Mesendoderm (in vitro differentiated cells): ENCODE data around the gene NPTN.
A peak's percentile ranks its signal among the peaks of the same experiment; 100 is the strongest.

Experiments used
- DNase-seq: peaks from one replicate; pipeline ENCODE4 v3.0.0; 2013
- H2AK5ac ChIP-seq: 2 replicates; pipeline ENCODE4 v1.6.1; 2013; ENCODE audit warnings: low read length, inconsistent platforms
- H2BK120ac ChIP-seq: 2 replicates; pipeline ENCODE4 v1.6.1; 2013; ENCODE audit warnings: low read depth, mild to moderate bottlenecking, low read length, moderate library complexity, mixed read lengths
- H2BK15ac ChIP-seq: replicated peaks from 2 replicates; pipeline ENCODE4 v1.6.1; 2013; ENCODE audit warnings: low read depth, mild to moderate bottlenecking, moderate library complexity
- H2BK5ac ChIP-seq: 2 replicates; pipeline ENCODE4 v1.6.1; 2013; ENCODE audit warnings: low read length, inconsistent platforms
- H3K18ac ChIP-seq: 2 replicates; pipeline ENCODE4 v1.6.1; 2013; ENCODE audit warnings: mild to moderate bottlenecking, low read length, mixed read lengths
- H3K23ac ChIP-seq: one replicate; pipeline ENCODE4 v1.6.1; 2013; ENCODE audit warnings: low read length
- H3K27ac ChIP-seq: 2 replicates; pipeline ENCODE4 v1.5.1; 2013; ENCODE audit warnings: low read depth, mild to moderate bottlenecking, inconsistent platforms, low read length, moderate library complexity
- H3K27me3 ChIP-seq: 2 replicates; pipeline ENCODE4 v1.6.1; 2013; ENCODE audit warnings: low read length, control low read depth, mild to moderate bottlenecking, inconsistent platforms; ENCODE audit not compliant: insufficient read depth, poor library complexity
- H3K36me3 ChIP-seq: 2 replicates; pipeline ENCODE4 v1.6.1; 2013; ENCODE audit warnings: low read length, inconsistent platforms; ENCODE audit not compliant: control insufficient read depth, insufficient read depth
- H3K4ac ChIP-seq: one replicate; pipeline ENCODE4 v1.6.1; 2013; ENCODE audit warnings: low read depth, mild to moderate bottlenecking, low read length, moderate library complexity
- H3K4me1 ChIP-seq: 2 replicates; pipeline ENCODE4 v1.6.1; 2013; ENCODE audit warnings: low read depth, low read length, inconsistent platforms; ENCODE audit not compliant: control insufficient read depth
- H3K4me2 ChIP-seq: 2 replicates; pipeline ENCODE4 v1.6.1; 2013; ENCODE audit warnings: low read length
- H3K4me3 ChIP-seq: 2 replicates; pipeline ENCODE4 v1.5.1; 2013; ENCODE audit warnings: mild to moderate bottlenecking, low read length
- H3K56ac ChIP-seq: one replicate; pipeline ENCODE4 v1.6.1; 2013; ENCODE audit warnings: low read length
- H3K79me1 ChIP-seq: 2 replicates; pipeline ENCODE4 v1.6.1; 2013; ENCODE audit warnings: low read length, inconsistent platforms
- H3K79me2 ChIP-seq: 2 replicates; pipeline ENCODE4 v1.6.1; 2013; ENCODE audit warnings: mild to moderate bottlenecking, low read length; ENCODE audit not compliant: control insufficient read depth, insufficient read depth
- H3K9ac ChIP-seq: 2 replicates; pipeline ENCODE4 v1.6.1; 2013; ENCODE audit warnings: low read length, inconsistent platforms
- H4K5ac ChIP-seq: one replicate; pipeline ENCODE4 v1.6.1; 2013; ENCODE audit warnings: low read length
- H4K8ac ChIP-seq: one replicate; pipeline ENCODE4 v1.6.1; 2013; ENCODE audit warnings: low read depth, mild to moderate bottlenecking, control low read depth, low read length, moderate library complexity
- WGBS: extraction: QIAGEN DNeasy Blood & Tissue Kit; methylation state at CpG from one replicate; pipeline ENCODE4 v1.1.7; 2013; ENCODE audit warnings: low lambda C conversion rate, missing lambda C conversion rate; ENCODE audit not compliant: insufficient coverage; ENCODE audit errors: extremely low coverage; 5-methylcytosine and 5-hydroxymethylcytosine counted together

NPTN gene

GRCh38 chr15:73572296-73572695, 60.9 kb downstream of the NPTN start:
- WGBS = no CpG with 5 or more reads among the region's 5 CpGs
- Histone ChIP-seq H2BK15ac (no peak overlapping the region), H3K23ac (no peak overlapping the region), H3K18ac (no peak overlapping the region), H3K4me3 (no peak overlapping the region), H3K56ac (no peak overlapping the region), H3K4me2 (no peak overlapping the region), H3K4ac (no peak overlapping the region), H4K5ac (no peak overlapping the region), H3K27ac (no peak overlapping the region), H3K79me1 (no peaks in the 10 kb centered on the region), H3K36me3 (peaks cover 4% of the 10 kb centered on the region), H2BK5ac (no peak overlapping the region), H2BK120ac (no peak overlapping the region), H3K27me3 (no peaks in the 10 kb centered on the region), H3K79me2 (no peaks in the 10 kb centered on the region), H2AK5ac (no peak overlapping the region), H4K8ac (no peak overlapping the region), H3K9ac (no peak overlapping the region), H3K4me1 (no peaks in the 10 kb centered on the region)
- no peak for DNase-seq

- Histone ChIP-seq H4K5ac (no peak overlapping the region), H3K4ac (no peak overlapping the region), H2BK120ac (no peak overlapping the region), H4K8ac (no peak overlapping the region), H3K36me3 (peaks cover 4% of the 10 kb centered on the region), H3K4me3 (no peak overlapping the region), H3K23ac (no peak overlapping the region), H3K79me2 (no peaks in the 10 kb centered on the region), H3K4me2 (no peak overlapping the region), H2AK5ac (no peak overlapping the region), H3K27ac (no peak overlapping the region), H2BK5ac (no peak overlapping the region), H3K56ac (no peak overlapping the region), H3K9ac (no peak overlapping the region), H3K4me1 (no peaks in the 10 kb centered on the region), H3K79me1 (no peaks in the 10 kb centered on the region), H3K27me3 (no peaks in the 10 kb centered on the region), H2BK15ac (no peak overlapping the region), H3K18ac (no peak overlapping the region)
- DNase-seq = no peak
- WGBS = no CpG with 5 or more reads among the region's 5 CpGs
These were observed 61.8 kb downstream of the NPTN start for GRCh38 chr15:73571346-73571745.

- Histone ChIP-seq H2BK15ac (no peak overlapping the region), H4K8ac (no peak overlapping the region), H3K18ac (no peak overlapping the region), H3K4me2 (no peak overlapping the region), H2BK120ac (no peak overlapping the region), H2AK5ac (no peak overlapping the region), H3K27ac (no peak overlapping the region), H2BK5ac (no peak overlapping the region), H3K9ac (no peak overlapping the region), H3K36me3 (peaks cover 4% of the 10 kb centered on the region), H3K79me2 (no peaks in the 10 kb centered on the region), H3K4me3 (no peak overlapping the region), H3K4me1 (no peaks in the 10 kb centered on the region), H4K5ac (no peak overlapping the region), H3K4ac (no peak overlapping the region), H3K79me1 (no peaks in the 10 kb centered on the region), H3K23ac (no peak overlapping the region), H3K56ac (no peak overlapping the region), H3K27me3 (no peaks in the 10 kb centered on the region)
- WGBS = no CpG with 5 or more reads among the region's 7 CpGs
- DNase-seq = no peak
These were observed 62.7 kb downstream of the NPTN start for GRCh38 chr15:73570355-73571032.

GRCh38 chr15:73569361-73569760, 63.8 kb downstream of the NPTN start:
- Histone ChIP-seq H2AK5ac (no peak overlapping the region), H3K4me3 (no peak overlapping the region), H4K8ac (no peak overlapping the region), H3K27ac (no peak overlapping the region), H3K4ac (no peak overlapping the region), H3K79me2 (no peaks in the 10 kb centered on the region), H3K56ac (no peak overlapping the region), H3K18ac (no peak overlapping the region), H3K36me3 (peaks cover 4% of the 10 kb centered on the region), H2BK15ac (no peak overlapping the region), H3K4me1 (no peaks in the 10 kb centered on the region), H3K23ac (no peak overlapping the region), H3K9ac (no peak overlapping the region), H3K27me3 (no peaks in the 10 kb centered on the region), H3K79me1 (no peaks in the 10 kb centered on the region), H4K5ac (no peak overlapping the region), H2BK5ac (no peak overlapping the region), H3K4me2 (no peak overlapping the region), H2BK120ac (no peak overlapping the region)
- no CpG with 5 or more reads among the region's 3 CpGs for WGBS
- peak; percentile 28 for DNase-seq

GRCh38 chr15:73568564-73569280, 64.5 kb downstream of the NPTN start:
- no peak for DNase-seq
- peaks cover 4% of the 10 kb centered on the region for H3K36me3 ChIP-seq
- H3K23ac ChIP-seq = no peak overlapping the region
- WGBS = no CpG with 5 or more reads among the region's 7 CpGs
- no peak overlapping the region for H3K18ac ChIP-seq
- H3K27me3 ChIP-seq = no peaks in the 10 kb centered on the region
- H3K56ac ChIP-seq = no peak overlapping the region
- no peak overlapping the region for H4K8ac ChIP-seq
- H3K9ac ChIP-seq = no peak overlapping the region
- H2AK5ac ChIP-seq = no peak overlapping the region
- H3K27ac ChIP-seq = no peak overlapping the region
- no peak overlapping the region for H3K4me2 ChIP-seq
- no peak overlapping the region for H2BK120ac ChIP-seq
- no peak overlapping the region for H4K5ac ChIP-seq
- no peak overlapping the region for H3K4ac ChIP-seq
- no peaks in the 10 kb centered on the region for H3K79me1 ChIP-seq
- H3K4me1 ChIP-seq = no peaks in the 10 kb centered on the region
- H2BK5ac ChIP-seq = no peak overlapping the region
- H2BK15ac ChIP-seq = no peak overlapping the region
- H3K79me2 ChIP-seq = no peaks in the 10 kb centered on the region
- no peak overlapping the region for H3K4me3 ChIP-seq
